Lower lobe of right lung (tissue), 2 donors: ENCODE data around the gene MTX1. TPM values are rescaled to one million over a fixed set of nuclear protein-coding genes. Genes with fewer than 3 reads are reported as not detected.
A peak's percentile ranks its signal among the peaks of the same experiment; 100 is the strongest.

Experiments used
- ATAC-seq, 2 donors: fragments of 200-7000 bp; cut with Tn5 transposase; one replicate each; pipeline ENCODE4 v1.9.1; 2020 to 2022; ENCODE audit warnings: mild to moderate bottlenecking in 2 of 2, moderate library complexity in 2 of 2
- DNase-seq: peaks from one replicate; pipeline ENCODE4 v3.0.0-alpha.2; 2020
- H3K27ac ChIP-seq: fragments of 200-600 bp; one replicate; pipeline ENCODE4 v1.8.0; 2022
- H3K27me3 ChIP-seq: fragments of 200-600 bp; one replicate; pipeline ENCODE4 v1.8.0; 2022; ENCODE audit warnings: low read depth
- H3K36me3 ChIP-seq: fragments of 200-600 bp; one replicate; pipeline ENCODE4 v1.8.0; 2022; ENCODE audit warnings: mild to moderate bottlenecking
- H3K4me1 ChIP-seq: fragments of 200-600 bp; one replicate; pipeline ENCODE4 v1.8.0; 2022
- H3K4me3 ChIP-seq: fragments of 200-600 bp; one replicate; pipeline ENCODE4 v1.8.0; 2022; ENCODE audit warnings: mild to moderate bottlenecking
- H3K9me3 ChIP-seq: fragments of 200-600 bp; one replicate; pipeline ENCODE4 v1.8.0; 2022
- CTCF ChIP-seq: fragments of 200-600 bp; IDR thresholded peaks from one replicate; pipeline ENCODE4 v1.8.0; 2022; ENCODE audit warnings: antibody characterized with exemption, mild to moderate bottlenecking
- intact Hi-C: fragments of 100-400 bp; cut with DNase I; formaldehyde crosslinking; loops from one replicate; pipeline ENCODE4 v1.11.0; 2022
- total RNA-seq: library from RNA; stranded (reverse); fragmentation: NEBNext Ultra II Directional; extraction: Animal tissue kit (Norgen Biotek cat#: 25700); gene quantifications from one replicate; pipeline ENCODE4 v1.2.1, GENCODE V29; 2021
- donor health status: DM: no; HTN: yes; CAD: no; lungs with severe emphysema.

MTX1 gene
- total RNA-seq, 1 donor from 2014 or later, result 27.9 TPM

DNA sequence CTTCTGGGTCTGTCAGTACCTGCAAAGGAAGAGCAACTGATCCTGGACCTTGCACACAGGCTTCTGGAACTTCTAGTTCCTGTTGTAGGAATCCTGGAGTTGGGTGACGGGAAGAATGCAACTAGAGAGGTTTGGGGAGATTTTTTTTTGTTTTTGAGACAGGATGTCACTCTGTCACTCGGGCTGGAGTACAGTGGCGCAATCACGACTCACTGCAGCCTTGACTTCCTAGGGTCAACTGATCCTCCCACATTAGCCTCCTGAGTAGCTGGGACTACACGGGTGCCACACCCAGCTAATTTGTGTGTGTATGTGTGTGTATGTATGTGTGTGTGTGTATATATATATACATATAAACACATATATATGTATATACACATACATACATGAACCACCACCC is 28.0 kb downstream of the MTX1 start:
- Histone ChIP-seq H3K27me3 (no peaks in the 10 kb centered on the region), H3K36me3 (peaks cover 36% of the 10 kb centered on the region), H3K4me3 (no peak overlapping the region), H3K4me1 (peaks cover 12% of the 10 kb centered on the region), H3K27ac (no peak overlapping the region), H3K9me3 (no peaks in the 10 kb centered on the region)
- no peak for TF ChIP-seq CTCF
- intact Hi-C loops, result no loop called here
- DNase-seq (no peak), ATAC-seq (no peak)

DNA sequence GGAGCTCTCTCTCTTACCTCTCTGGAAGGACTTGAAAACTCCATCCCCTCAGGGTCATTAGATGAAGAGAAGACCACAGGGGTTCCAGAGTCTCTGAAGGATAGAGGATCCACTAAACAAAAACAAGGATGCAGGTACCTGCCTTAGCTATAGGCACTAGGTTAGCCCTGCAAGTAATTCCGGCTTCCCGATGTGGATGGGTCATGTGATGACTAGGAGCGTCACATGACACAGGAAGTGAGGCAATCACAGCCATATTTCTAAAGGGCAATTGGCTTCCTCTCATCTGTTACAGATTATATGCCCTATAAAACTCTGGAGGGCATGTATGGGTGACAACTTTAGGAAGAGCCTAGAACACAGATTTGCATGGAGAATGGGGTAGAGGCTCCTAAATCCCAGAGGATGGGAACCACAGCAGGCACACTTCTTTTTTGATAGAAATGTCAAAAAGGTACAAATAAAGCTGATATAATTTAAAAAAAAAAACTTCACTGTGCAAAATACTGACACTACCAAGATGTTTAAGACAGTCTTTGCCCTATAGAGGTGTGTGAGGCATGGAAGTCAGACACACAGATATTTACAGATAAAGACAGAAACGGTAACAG is 32.7 kb downstream of the MTX1 start:
- TF ChIP-seq CTCF, result no peak
- Histone ChIP-seq H3K27me3 (no peaks in the 10 kb centered on the region), H3K36me3 (peaks cover 27% of the 10 kb centered on the region), H3K9me3 (no peaks in the 10 kb centered on the region), H3K27ac (peak overlapping the region; percentile 29), H3K4me3 (peak overlapping the region; percentile 54), H3K4me1 (peaks cover 33% of the 10 kb centered on the region)
- intact Hi-C loops, result no loop called here
- ATAC-seq (peak; percentile 55 to 62), DNase-seq (no peak)

GRCh38 chr1:155241841-155242264 is 33.4 kb downstream of the MTX1 start:
- ATAC-seq (peak; percentile 2 to 15), DNase-seq (no peak)
- H3K36me3 ChIP-seq, result peaks cover 21% of the 10 kb centered on the region
- H3K4me1 ChIP-seq, result peaks cover 33% of the 10 kb centered on the region
- no peaks in the 10 kb centered on the region for H3K27me3 ChIP-seq
- intact Hi-C loops, result no loop called here
- H3K27ac ChIP-seq, result peak overlapping the region; percentile 29
- TF ChIP-seq CTCF, result no peak
- no peaks in the 10 kb centered on the region for H3K9me3 ChIP-seq
- H3K4me3 ChIP-seq, result no peak overlapping the region

GRCh38 chr1:155242805-155243358 is 34.4 kb downstream of the MTX1 start:
- H3K27me3 ChIP-seq, result no peaks in the 10 kb centered on the region
- peak overlapping the region; percentile 93 for H3K27ac ChIP-seq
- intact Hi-C loops, result no loop called here
- peaks cover 33% of the 10 kb centered on the region for H3K4me1 ChIP-seq
- no peak for DNase-seq
- TF ChIP-seq CTCF, result no peak
- H3K4me3 ChIP-seq, result peak overlapping the region; percentile 80
- peaks cover 18% of the 10 kb centered on the region for H3K36me3 ChIP-seq
- ATAC-seq, result no peak
- no peaks in the 10 kb centered on the region for H3K9me3 ChIP-seq

GRCh38 chr1:155244368-155245162 is 36.1 kb downstream of the MTX1 start:
- TF ChIP-seq CTCF, result no peak
- ATAC-seq, result peak; percentile 95
- Histone ChIP-seq H3K9me3 (no peaks in the 10 kb centered on the region), H3K27ac (peak overlapping the region; percentile 93), H3K4me3 (peak overlapping the region; percentile 80), H3K27me3 (no peaks in the 10 kb centered on the region), H3K36me3 (peaks cover 10% of the 10 kb centered on the region), H3K4me1 (peaks cover 33% of the 10 kb centered on the region)
- peak; percentile 96 for DNase-seq
- intact Hi-C loops, result no loop called here
